Embryonic facial prominence (tissue), 1 donor: Measurements from ENCODE around the gene KRT32.
"Not testable (repeated sequence)": the region's sequence is repeated elsewhere in the genome, so short reads cannot be mapped to it uniquely, and the experiment has no call there.

Experiments used
- DNase-seq: peaks from one replicate; pipeline ENCODE4 v3.0.0-alpha.2; 2016; ENCODE audit errors: extremely low spot score

The KRT32 gene

DNA sequence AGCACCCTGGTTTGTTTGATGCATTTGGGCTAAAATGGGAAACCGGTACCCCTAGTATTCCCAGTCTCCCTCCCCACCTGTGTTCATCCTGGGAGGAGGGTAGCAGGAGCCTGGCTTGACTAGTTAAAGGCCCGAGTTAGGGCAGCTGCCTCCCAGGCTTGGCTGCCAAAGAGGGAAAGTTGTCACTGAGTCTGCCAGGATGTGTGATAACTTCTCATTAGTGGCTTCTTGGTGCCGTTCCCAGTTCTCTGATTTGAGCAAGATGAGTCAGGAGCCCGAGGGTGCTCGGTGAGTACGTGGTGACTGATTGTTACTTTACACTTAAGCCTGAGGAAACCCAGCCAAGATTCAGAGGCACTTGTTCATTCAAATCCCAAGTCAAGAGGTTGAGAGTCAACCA lies 2.5 kb downstream of the KRT32 start:
- no peak for DNase-seq

DNA sequence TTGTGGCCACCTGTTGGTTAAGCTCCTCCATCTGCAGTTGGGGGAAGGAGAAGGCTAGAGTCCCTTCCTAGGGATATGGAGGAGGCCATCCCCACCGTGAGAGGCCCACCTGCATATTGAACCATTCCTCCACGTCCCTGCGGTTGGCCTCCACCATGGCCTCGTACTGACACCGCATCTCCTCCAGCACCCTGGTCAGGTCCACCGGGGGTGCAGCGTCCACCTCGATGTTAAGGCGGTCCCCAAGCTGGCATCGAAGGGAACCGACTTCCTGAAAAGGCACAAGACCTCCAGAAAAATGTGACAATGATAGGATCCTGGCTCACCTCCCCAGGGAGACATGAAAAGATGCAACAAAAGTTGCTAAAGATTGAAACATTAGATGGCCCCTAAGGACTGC lies 3.0 kb downstream of the KRT32 start:
- no peak for DNase-seq

DNA sequence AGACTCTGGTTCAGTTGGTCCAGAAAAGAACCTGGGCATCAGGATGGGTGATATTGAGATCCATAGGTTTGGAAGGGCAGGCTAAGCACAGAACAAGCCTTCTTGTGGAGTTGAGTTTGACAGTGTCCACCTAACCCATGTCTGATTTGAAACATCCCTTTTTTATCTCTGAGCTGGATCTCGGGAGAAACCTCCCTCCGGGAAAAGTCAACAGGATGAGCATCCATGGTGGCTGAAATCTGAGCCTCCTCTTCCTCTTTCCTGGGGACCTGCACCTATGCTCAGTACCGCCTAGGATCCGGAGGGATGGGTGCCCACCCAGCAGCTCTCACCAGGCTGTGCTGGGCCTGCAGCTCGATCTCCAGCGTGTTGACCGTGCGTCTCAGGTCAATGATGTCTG lies 3.4 kb downstream of the KRT32 start:
- no peak for DNase-seq

DNA sequence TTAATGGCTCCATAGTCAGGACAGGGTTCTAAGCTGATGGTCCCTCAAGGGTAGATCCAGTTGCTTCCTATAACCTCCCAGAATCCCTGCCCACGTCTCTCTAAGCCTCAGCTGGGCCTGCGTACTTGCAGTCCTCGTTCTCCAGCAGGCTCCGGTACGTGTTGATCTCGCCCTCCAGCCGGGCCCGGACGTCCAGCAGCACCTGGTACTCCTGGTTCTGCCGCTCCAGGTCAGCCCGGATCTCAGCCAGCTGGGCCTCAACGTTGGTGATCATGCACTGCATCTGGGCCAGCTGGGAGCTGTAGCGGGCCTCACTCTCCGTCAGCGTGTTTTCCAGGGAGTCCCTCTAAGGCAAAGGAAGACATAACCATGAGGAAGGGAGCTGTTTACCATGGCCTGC lies 4.5 kb downstream of the KRT32 start:
- DNase-seq, result no peak

DNA sequence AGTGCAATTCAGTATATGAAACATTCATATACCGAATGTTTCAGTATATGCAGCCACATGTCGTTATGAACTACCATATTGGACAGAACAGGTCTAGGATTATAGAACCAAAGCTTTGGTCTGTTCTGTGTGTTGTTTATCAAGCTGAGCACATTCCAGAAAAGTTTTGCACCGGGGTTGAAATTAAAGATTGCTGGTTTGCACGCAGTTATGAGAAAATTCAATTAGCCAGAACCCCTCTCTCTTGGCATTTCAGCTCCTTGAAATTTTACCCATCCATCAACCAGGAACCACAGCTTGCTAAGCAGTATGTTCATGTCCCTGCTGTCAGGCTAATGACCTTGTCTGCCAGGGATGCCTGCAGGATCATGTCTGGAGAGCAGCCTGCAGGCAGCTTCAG lies 9.5 kb downstream of the KRT32 start:
- DNase-seq, result no peak

DNA sequence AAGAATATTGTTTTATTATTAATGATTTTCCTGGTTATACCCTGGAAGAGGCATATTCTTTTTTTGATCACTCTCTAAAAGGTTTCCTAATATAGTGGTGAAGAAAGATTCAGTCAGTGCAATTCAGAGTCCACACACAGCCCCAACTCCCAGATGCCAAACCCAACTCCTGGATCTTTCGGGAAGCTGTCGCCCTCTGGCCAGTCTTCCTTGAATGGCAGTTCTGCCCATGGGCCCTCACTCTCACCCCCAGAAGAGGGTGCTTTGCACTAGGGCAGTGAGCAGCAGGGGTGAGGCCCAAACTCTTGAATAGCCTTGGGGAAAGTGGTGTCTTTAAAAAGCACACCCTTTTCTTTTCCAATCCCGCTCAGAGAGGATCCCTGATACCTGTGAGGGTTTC lies 11.0 kb downstream of the KRT32 start:
- no peak for DNase-seq

DNA sequence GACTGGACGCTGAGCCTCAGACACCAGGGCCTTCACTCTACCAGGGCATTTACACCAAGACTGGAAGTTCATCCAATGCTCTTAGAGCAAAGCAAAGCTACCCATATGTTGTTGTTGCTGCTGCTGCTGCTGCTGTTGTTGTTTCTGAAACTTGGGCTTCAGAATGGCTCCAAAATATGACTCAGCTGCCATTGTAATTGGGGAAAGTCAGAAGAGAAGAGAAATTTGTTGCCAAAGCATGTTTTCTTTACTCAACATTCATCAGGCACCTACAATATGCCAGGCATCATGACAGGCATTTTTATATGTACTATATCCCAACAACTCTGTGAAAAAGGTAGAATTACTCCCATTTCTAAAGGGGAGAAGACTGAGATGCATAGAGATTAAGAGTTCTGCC lies 11.9 kb downstream of the KRT32 start:
- DNase-seq, result no peak

DNA sequence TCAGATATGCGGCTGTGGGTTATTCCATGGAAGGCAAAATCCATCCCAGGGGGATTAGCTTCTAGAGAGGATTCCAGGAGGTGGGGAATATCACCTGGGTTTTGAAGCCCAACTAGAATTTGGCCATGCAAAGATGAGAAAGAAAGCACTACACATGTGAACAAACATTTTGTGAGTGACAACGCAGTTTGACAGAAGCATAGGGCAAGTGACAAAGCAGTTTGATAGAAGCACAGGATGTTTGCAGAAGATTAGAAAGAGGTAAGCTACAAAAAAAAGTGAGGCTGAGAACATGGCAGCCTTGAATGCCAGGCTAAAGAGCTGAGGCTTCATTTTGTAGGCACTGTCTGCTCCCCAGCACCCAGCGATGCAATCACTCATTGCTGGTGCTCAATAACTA lies 14.1 kb downstream of the KRT32 start:
- DNase-seq, result no peak

DNA sequence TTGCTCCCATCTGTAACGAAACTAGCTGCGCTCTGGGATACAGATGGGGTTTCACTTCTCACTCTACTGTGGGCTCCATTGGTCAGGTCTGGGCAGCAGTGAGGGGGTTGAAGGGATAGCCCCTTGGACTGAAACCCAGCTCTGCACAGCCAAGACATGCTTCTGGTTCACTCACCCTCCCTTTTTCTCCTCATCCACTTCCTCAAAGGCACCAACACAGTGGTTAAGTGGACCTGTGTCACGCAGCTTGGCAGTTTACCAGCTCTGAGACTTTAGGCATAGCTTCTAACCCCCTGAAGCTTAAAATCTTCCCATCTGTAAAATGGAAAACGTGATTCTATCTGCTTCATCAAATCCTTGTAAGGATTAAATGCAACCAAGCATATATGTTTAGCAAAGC lies 14.9 kb downstream of the KRT32 start:
- no peak for DNase-seq

DNA sequence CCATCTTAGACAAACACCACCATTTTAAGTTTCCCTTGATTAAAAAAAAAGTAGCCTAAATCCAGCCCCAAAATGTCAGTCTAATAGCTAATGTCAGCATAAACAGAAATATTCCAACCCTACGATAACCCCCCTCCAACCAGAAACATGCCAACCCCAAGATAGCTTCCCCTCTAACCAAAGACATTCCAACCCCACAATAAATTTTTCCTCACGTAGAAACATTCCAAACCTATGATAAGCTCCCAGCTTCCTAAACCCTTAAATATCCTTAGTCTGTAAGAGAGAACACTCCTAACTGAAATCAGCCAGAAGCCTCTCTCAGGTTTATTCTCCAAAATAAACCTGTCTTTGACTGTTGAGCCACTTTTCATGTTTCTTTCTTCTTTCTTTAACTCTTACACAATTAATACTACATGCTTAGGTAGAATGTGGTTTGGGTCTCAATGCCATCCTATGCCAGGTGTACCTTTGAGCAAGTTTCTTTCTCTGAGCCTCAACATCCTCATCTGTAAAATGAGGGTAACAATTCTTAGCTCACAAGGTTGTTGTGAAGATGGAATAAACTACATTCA lies 15.9 kb downstream of the KRT32 start:
- no peak for DNase-seq

DNA sequence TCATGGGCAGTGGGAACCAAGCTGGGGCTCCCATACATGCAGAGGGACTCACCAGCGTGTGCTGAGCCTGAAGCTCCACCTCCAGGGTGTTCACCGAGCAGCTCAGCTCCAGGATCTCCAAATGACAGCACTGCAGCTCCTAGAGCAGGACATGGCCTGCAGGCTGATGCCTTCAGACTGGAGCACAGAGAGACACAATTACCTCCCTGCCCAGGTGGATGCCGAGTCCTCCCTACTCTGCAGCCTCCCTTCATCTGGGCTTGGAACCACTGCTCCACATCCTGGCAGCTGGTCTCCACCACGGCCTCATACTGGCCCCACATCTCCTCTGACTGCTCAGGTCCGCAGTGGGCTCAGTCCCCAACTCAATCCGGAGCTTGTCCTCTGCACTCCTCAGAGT lies 18.2 kb downstream of the KRT32 start:
- no peak for DNase-seq

DNA sequence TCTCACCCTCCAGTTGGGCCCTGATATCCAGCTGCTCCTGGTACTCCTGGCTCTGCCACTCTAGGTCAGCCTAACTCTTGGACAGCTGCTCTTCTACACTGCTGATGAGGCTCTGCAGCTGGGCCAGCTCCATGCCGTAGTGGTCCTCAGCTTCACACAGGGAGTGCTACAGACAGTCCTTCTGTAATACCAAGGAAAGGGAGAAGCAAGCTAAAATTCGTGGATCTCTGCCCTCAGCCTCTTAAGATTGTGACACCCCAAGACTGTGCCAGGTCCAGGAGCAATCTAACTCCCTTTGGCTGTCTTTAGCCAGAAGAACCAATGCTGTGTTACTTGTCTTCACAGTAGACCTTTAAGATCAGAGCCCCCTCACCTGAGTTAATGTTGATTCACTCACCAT lies 18.7 kb downstream of the KRT32 start:
- DNase-seq, result no peak

DNA sequence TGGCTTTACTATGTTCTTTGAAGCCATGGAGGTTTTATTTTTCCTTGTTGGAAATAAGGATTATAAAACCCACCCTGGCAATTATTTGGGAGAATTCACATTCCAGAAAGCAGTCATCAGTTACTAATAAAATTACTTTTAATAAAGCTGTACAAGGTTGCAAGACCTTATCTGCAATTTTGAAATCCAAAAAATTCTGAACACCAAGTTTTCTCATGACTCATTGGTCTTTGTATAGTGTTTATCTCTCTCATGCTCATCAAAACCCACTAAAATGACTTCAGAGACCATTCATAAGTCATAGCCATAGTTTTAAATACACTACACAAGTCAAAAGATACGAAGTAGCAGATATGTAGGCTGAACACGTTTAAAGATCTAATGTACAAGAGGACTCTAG lies 20.4 kb downstream of the KRT32 start:
- no peak for DNase-seq

DNA sequence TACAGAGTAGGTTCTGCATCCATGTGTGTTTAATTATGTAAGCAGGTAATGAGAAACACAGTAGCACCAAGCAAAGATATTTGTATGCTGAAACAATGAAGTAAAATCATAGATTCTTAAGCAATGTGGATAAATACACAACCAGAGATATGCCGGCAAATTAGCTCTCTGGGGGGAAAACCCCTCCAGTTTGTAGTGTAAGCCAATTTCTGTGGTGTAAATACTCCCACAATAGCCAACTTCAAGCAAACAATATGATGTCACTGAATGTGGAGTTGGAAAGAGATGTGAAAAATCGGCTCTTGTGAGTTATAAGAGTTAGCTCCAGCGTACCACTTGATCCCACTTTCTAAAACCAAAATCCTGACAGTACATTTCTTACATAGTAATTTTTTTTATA lies 22.5 kb downstream of the KRT32 start:
- no peak for DNase-seq

DNA sequence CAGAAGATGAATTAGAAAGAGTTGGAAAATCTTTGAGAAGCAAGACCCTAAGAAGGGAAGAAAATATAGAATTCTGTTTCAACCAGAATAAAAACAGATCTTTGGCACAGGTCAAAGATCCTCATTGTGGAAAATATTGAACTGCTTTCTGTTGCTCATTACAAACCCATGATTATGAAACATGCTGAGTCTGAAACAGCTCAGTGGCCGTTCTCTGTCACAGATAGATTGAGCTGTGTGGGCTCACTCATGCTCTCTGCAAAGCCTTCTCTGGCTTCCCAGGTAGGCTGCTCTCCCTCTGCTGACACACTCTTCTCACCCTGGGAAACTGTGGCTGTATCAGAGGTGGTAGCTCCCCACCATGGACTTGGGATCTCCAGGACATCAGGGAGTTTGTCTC lies 23.0 kb downstream of the KRT32 start:
- no peak for DNase-seq

DNA sequence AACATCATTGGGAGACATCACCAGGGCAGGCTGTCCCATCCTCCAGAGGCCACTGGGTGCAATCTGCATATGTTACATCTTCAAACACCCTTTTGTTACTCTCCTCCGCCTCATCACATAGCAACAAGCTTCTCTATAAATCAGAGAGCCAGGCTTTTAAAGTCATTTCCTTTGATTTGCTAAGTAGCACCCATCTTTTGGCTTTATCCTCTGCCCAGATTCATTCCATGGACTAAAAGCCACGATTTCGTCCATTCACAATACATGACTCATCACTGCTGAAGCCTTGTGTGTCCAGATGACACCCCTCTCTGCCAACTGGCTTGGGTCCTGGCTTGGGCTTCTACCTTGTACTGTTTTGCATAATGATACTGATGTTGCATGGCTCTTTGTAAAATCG lies 24.4 kb downstream of the KRT32 start:
- no peak for DNase-seq

DNA sequence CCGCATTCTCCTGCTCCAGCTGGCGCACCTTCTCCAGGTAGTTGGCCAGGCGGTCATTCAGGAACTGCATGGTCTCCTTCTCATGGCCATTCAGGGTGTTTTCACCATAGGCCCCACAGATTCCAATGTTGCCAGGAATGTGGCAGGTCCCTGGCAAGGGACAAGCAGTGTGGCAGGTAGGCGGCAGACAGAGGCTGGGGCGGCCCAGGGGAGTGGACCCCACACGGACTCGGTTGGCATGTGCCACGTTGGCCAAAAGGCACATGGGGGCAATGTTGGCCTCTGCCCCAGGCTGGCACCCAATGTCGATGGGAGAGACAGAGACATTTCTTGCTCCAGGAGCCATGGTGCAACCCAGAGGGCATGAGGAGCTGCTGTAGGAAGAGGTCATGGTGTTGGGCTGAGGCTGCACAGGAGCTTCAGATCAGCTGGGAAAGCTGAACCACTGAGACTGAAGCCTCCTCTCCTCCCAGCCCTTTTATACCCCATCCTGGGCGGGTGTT lies 26.6 kb downstream of the KRT32 start, which contains the start of gene KRT38:
KRT38 (minus strand) TSS at position 453 of the 503 bp plus-strand sequence; CDS start at position 391, 62 bp downstream.
- no peak for DNase-seq

DNA sequence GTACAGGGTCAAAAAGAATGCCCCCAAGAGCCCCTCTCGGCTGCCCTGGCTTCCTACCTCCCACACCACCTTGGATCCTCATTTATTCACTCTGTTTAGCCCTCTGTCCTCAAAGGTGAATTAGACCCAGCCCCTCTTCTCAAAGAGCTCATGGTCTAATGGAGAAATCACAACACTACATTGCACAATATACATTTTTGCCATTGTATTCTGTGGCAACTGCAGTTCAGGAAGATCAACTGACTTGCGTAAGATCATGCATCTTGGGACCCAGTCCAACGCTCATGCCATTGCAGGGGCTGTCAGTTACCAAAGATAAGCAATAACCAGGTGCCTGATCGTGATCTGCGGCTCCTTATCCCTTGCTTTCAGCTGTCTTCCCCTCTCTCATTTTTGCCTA lies 27.8 kb downstream of the KRT32 start:
- no peak for DNase-seq

DNA sequence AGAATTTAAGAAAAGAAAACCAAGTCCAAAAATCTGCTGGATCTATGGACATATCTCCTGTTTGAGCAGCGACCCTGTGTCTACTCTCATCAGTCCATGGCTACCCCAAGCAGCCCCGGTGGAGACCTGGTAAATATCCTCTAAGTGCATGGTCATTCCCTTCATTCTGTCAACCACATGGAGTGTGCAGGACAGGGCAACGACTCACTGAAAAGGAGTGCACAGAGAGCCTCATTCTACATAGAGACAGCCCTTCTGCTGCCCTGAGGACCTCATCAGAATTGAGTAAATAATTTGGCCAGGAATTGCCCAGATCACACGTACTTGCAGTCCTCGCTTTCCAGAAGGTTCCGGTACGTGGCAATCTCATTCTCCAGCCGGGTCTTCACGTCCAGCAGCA lies 29.4 kb downstream of the KRT32 start:
- DNase-seq, result no peak

DNA sequence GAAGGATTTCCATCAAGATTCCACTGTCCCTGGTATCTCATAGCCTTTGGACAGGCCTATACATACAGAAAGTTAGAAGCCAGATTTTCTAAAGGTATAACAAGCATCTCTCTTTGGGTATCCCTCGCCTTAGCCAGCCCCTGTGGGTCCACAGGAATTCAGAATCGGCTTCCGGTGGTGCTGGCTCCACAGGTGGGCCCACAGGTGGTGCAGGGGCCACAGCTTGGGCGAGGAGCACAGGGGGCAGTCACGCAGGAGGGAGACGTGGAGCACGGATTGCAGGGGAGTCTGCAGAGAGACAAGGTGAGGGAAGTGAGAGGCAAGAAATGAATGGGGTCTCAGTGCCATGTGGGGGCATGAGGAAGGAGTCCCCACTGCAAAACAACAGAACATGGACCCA lies 29.9 kb downstream of the KRT32 start:
- DNase-seq, result no peak

DNA sequence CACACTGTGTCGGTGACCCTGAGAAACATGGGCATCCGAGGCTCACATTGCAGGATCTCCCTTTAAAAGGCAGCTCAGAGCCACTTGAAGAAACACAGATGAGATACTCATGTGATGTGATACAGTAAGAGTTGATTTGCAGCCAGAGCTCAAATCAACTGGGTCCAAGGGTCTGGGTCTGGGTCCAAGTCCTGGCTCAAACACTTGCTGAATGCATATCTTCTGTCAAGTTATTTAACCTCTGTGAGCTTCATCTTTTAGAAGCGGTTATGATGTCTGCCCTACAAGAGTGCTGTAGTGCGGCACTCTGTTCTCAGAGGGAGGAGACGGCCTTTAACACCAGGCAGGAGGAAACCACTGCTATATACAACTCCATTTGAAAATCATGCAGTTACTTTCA lies 32.8 kb downstream of the KRT32 start:
- no peak for DNase-seq

DNA sequence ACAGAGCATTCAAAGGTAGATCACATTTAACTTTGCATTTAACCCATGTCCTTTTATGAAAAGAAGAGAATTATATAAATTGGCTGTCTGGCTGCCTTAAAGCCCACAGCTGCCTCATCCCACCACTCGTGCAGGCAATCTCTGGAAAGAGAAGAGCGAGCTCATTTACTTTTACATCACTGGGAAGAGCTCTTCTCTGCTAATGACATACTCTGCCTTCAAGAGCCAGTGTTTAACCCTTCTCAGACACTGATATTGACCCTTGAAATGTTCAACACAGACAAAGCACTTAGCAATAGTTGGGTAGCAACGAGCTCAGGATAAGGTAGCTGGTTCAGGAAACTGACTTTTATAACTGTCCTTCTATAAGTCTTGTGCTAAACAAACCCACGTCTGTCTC lies 33.2 kb downstream of the KRT32 start:
- no peak for DNase-seq

DNA sequence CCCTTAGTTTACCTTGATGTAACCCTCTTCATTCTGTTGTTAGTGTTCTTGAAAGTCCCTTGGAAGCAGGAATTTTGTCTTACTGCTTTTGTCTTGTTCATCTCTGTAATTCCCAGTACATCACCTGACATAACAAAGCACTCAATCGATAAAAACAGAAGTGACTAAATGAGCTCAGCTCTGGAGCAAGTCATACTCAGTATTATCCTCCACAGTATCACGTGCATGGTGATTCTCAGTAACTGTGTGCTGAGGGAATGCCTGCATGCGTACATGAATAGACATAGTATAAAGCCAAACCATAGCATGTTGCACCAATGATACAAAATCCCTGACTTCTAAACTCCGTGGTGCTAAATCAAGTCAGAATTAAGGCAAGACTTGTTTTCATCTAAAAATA lies 33.6 kb downstream of the KRT32 start:
- no peak for DNase-seq

DNA sequence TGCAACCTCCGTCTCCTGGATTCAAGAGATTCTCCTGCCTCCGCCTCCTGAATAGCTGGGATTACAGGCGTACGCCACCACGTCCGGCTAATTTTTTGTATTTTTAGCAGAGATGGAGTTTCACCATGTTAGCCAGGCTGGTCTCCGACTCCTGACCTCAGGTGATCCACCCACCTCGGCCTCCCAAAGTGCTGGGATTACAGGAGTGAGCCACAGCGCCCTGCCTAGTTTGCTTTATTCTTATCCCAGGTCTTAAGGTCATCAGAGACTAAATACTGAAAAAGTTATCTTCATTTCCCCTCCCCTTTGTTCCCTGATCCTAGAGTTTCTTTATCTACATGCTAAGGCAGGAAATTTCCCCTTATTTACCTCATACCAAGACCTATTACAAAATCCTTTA lies 36.8 kb downstream of the KRT32 start:
- DNase-seq, result not testable (repeated sequence)
